ENCODE results near the gene MIER2. TPM values are rescaled to one million over a fixed set of nuclear protein-coding genes. Genes with fewer than 3 reads are reported as not detected.

MIER2 gene
- total RNA-seq, 1 experiment from 2014 or later, result 40.1 TPM

DNA sequence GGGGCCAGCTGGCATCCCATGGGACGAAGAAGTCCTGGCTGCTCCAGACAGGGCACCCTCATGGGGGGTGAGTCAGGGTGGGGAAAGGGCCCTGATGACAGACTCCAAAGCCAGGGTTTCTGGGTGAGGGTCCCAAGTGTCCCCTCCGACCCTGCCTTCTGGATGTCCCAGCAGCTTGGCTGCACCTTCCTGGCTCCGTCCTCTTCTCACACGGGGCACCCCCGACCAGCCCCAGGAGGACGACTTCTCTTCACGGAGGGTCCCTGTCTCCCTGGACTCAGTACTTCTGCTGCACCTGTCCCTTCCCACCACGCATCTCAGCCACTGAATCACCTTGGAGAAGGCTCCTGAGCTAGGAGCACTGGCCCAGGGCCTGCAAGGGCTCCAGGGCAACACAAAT lies 19.9 kb downstream of the MIER2 start:
- Mint-ChIP-seq H3K36me3 (ENCODE audit: insufficient read depth, unreplicated experiment) (peaks cover 50% of the 10 kb centered on the region), H3K4me3 (ENCODE audit: unreplicated experiment) (no peak overlapping the region), H3K4me1 (ENCODE audit: low read depth, unreplicated experiment) (no peaks in the 10 kb centered on the region), H3K9me3 (ENCODE audit: unreplicated experiment) (no peaks in the 10 kb centered on the region), H3K27me3 (ENCODE audit: insufficient read depth, unreplicated experiment) (no peaks in the 10 kb centered on the region), H3K27ac (ENCODE audit: unreplicated experiment) (no peak overlapping the region)
- DNase-seq, result no peak
- H3K4me1 ChIP-seq, result no peaks in the 10 kb centered on the region
- ChIA-PET POLR2A (no interaction called here), CTCF (no interaction called here)
- H3K36me3 ChIP-seq (ENCODE audit: control insufficient read depth, insufficient read depth, low read length), result peaks cover 12% of the 10 kb centered on the region
- intact Hi-C loops (cut with micrococcal nuclease; ENCODE audit: unreplicated experiment), result no loop called here
- H3K9me3 ChIP-seq, result peaks cover 16% of the 10 kb centered on the region; the same call in 1 of the 2 replicates
- H3K4me3 ChIP-seq (ENCODE audit: low read depth, low read length), result no peak overlapping the region
- H3K27me3 ChIP-seq (replicated peaks; ENCODE audit: control insufficient read depth, insufficient read depth, low read length), result no peaks in the 10 kb centered on the region
- TF ChIP-seq, protein P1, sequence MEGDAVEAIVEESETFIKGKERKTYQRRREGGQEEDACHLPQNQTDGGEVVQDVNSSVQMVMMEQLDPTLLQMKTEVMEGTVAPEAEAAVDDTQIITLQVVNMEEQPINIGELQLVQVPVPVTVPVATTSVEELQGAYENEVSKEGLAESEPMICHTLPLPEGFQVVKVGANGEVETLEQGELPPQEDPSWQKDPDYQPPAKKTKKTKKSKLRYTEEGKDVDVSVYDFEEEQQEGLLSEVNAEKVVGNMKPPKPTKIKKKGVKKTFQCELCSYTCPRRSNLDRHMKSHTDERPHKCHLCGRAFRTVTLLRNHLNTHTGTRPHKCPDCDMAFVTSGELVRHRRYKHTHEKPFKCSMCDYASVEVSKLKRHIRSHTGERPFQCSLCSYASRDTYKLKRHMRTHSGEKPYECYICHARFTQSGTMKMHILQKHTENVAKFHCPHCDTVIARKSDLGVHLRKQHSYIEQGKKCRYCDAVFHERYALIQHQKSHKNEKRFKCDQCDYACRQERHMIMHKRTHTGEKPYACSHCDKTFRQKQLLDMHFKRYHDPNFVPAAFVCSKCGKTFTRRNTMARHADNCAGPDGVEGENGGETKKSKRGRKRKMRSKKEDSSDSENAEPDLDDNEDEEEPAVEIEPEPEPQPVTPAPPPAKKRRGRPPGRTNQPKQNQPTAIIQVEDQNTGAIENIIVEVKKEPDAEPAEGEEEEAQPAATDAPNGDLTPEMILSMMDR (IDR thresholded peaks at IDR 0.05; ENCODE audit: insufficient read depth in 1 of 2, low read depth in 1 of 2, low read length in 1 of 2, severe bottlenecking in 1 of 2, unreplicated experiment in 1 of 2), result no peak
- BruUV-seq (replicated peaks), result no TSS peak

DNA sequence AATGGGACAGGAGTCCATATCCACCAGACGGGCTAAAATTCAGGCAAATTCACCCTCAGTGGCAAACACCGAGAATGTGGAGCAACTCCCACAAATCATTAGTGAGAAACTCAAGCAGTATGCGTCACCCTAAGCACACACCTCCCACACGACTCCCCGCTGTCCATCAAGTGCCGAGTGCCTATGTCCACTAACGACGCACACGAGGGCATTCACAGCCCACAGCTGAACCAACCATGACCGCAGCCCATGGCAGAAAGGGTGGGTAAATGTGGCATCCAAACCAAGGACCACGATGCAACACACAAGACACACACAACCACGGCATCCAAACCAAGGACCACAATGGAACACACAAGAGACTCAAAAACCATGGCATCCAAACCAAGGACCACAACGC lies 22.0 kb downstream of the MIER2 start:
- H3K27me3 ChIP-seq (replicated peaks; ENCODE audit: control insufficient read depth, insufficient read depth, low read length), result no peaks in the 10 kb centered on the region
- no peaks in the 10 kb centered on the region for H3K9me3 ChIP-seq
- no peak overlapping the region for H3K4me3 Mint-ChIP-seq (ENCODE audit: unreplicated experiment)
- no peaks in the 10 kb centered on the region for H3K4me1 Mint-ChIP-seq (ENCODE audit: low read depth, unreplicated experiment)
- POLR2A ChIA-PET, result no interaction called here
- H3K27ac Mint-ChIP-seq (ENCODE audit: unreplicated experiment), result no peak overlapping the region
- intact Hi-C loops (cut with micrococcal nuclease; ENCODE audit: unreplicated experiment), result no loop called here
- no peak for DNase-seq
- H3K36me3 Mint-ChIP-seq (ENCODE audit: insufficient read depth, unreplicated experiment), result peaks cover 44% of the 10 kb centered on the region
- TF ChIP-seq, protein P1 (IDR thresholded peaks at IDR 0.05; ENCODE audit: insufficient read depth in 1 of 2, low read depth in 1 of 2, low read length in 1 of 2, severe bottlenecking in 1 of 2, unreplicated experiment in 1 of 2), result no peak
- H3K4me1 ChIP-seq, result no peaks in the 10 kb centered on the region
- H3K9me3 Mint-ChIP-seq (ENCODE audit: unreplicated experiment), result no peaks in the 10 kb centered on the region
- CTCF ChIA-PET, result no interaction called here
- no peak overlapping the region for H3K4me3 ChIP-seq (ENCODE audit: low read depth, low read length)
- peaks cover 7% of the 10 kb centered on the region for H3K36me3 ChIP-seq (ENCODE audit: control insufficient read depth, insufficient read depth, low read length)
- no TSS peak for BruUV-seq (replicated peaks)
- no peaks in the 10 kb centered on the region for H3K27me3 Mint-ChIP-seq (ENCODE audit: insufficient read depth, unreplicated experiment)

DNA sequence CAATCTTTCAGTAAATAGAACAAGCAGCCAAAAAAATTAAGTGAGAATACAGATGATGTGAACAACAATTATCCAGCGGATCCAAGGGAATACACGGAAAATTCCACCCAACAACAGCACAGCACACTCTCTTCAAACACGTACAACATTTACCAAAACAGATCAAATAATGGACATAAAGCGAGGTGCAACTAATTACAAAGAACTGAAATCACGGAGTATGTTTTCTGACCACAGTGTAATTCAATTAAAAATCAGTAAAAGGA lies 26.2 kb downstream of the MIER2 start:
- H3K4me1 Mint-ChIP-seq (ENCODE audit: low read depth, unreplicated experiment), result peaks cover 6% of the 10 kb centered on the region
- no peak for DNase-seq
- H3K36me3 Mint-ChIP-seq (ENCODE audit: insufficient read depth, unreplicated experiment), result peaks cover 74% of the 10 kb centered on the region
- H3K9me3 Mint-ChIP-seq (ENCODE audit: unreplicated experiment), result no peaks in the 10 kb centered on the region
- Histone ChIP-seq H3K36me3 (ENCODE audit: control insufficient read depth, insufficient read depth, low read length) (peaks cover 2% of the 10 kb centered on the region), H3K27me3 (replicated peaks; ENCODE audit: control insufficient read depth, insufficient read depth, low read length) (no peaks in the 10 kb centered on the region), H3K9me3 (no peaks in the 10 kb centered on the region), H3K4me1 (no peaks in the 10 kb centered on the region), H3K4me3 (ENCODE audit: low read depth, low read length) (no peak overlapping the region)
- CTCF ChIA-PET, result no interaction called here
- TF ChIP-seq, protein P1 (IDR thresholded peaks at IDR 0.05; ENCODE audit: insufficient read depth in 1 of 2, low read depth in 1 of 2, low read length in 1 of 2, severe bottlenecking in 1 of 2, unreplicated experiment in 1 of 2), result no peak
- no peak overlapping the region for H3K27ac Mint-ChIP-seq (ENCODE audit: unreplicated experiment)
- intact Hi-C loops (cut with micrococcal nuclease; ENCODE audit: unreplicated experiment), result no loop called here
- no TSS peak for BruUV-seq (replicated peaks)
- POLR2A ChIA-PET, result no interaction called here
- H3K27me3 Mint-ChIP-seq (ENCODE audit: insufficient read depth, unreplicated experiment), result no peaks in the 10 kb centered on the region
- no peak overlapping the region for H3K4me3 Mint-ChIP-seq (ENCODE audit: unreplicated experiment)

Measured in Caco-2 (cell line).